Measurements from ENCODE around the gene MATN1.

DNA sequence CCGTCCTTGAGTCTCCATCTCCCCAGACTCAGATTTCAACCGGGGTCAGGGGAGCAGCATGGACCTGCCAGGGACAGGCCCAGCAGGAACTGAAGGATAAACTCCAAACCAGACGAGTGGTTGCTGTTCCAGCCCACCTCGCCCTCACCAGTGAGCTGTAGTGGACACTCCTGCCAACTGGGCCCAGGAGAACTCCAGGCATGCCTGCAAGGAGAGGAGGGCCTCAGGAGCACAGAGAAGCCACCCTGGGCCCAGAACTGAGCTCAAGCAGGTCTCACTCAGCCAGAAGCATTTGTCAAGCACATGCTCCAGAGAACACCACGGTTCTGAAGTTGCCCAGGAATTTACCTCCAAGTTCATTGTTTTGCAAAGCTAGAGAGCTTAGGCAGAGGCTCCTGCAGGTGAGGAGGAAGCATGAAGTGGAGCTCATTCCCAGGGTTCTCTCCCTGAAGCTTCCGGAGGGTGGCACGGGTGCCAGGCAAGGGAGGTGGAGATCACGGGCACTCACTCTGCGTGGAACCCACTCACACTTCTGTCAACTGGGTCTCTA, 61.0 kb downstream of the MATN1 start:
- TF ChIP-seq, protein P1, sequence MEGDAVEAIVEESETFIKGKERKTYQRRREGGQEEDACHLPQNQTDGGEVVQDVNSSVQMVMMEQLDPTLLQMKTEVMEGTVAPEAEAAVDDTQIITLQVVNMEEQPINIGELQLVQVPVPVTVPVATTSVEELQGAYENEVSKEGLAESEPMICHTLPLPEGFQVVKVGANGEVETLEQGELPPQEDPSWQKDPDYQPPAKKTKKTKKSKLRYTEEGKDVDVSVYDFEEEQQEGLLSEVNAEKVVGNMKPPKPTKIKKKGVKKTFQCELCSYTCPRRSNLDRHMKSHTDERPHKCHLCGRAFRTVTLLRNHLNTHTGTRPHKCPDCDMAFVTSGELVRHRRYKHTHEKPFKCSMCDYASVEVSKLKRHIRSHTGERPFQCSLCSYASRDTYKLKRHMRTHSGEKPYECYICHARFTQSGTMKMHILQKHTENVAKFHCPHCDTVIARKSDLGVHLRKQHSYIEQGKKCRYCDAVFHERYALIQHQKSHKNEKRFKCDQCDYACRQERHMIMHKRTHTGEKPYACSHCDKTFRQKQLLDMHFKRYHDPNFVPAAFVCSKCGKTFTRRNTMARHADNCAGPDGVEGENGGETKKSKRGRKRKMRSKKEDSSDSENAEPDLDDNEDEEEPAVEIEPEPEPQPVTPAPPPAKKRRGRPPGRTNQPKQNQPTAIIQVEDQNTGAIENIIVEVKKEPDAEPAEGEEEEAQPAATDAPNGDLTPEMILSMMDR (optimal IDR thresholded peaks at IDR 0.05 in 1 of 3, IDR thresholded peaks at IDR 0.05 in 1 of 3, conservative IDR thresholded peaks at IDR 0.05 in 1 of 3; ENCODE audit: extremely low read depth in 1 of 3, insufficient read depth in 2 of 3, low read length in 3 of 3) = no peak
- no peak for TF ChIP-seq EZH2 (IDR thresholded peaks at IDR 0.05; ENCODE audit: low read length)

Data from keratinocyte (primary cell).